ENCODE measurements around the gene SLC24A3.

DNA sequence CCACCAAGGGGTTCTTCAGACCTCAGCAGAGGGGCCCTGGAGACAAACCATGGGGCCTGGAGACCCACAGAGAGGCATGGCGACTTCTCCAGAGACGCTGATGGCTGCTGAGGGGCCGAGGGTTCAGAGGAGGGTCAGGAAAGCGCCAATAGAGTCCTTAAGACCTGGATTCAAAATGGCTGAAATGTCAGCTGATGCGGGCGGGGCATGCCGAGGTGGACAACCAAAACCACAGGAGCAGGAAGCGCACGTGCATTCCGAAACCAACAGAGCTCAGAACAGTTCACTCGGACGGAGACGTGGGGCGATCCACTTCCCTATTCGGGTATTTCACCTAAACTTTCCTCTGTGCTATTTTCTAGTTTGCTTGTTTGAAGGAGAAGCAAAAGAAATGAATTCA lies 445.7 kb downstream of the SLC24A3 start:
- TF ChIP-seq, protein P1, sequence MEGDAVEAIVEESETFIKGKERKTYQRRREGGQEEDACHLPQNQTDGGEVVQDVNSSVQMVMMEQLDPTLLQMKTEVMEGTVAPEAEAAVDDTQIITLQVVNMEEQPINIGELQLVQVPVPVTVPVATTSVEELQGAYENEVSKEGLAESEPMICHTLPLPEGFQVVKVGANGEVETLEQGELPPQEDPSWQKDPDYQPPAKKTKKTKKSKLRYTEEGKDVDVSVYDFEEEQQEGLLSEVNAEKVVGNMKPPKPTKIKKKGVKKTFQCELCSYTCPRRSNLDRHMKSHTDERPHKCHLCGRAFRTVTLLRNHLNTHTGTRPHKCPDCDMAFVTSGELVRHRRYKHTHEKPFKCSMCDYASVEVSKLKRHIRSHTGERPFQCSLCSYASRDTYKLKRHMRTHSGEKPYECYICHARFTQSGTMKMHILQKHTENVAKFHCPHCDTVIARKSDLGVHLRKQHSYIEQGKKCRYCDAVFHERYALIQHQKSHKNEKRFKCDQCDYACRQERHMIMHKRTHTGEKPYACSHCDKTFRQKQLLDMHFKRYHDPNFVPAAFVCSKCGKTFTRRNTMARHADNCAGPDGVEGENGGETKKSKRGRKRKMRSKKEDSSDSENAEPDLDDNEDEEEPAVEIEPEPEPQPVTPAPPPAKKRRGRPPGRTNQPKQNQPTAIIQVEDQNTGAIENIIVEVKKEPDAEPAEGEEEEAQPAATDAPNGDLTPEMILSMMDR (IDR thresholded peaks at IDR 0.05): no peak
- TF ChIP-seq ZFX (IDR thresholded peaks at IDR 0.05; ENCODE audit: borderline replicate concordance): no peak
